Stimulated activated CD4-positive, alpha-beta T cell treated with anti-CD3 and anti-CD28 coated beads, Interleukin-12 subunit alpha, Interleukin-12 subunit beta, amount 100 ng/mL, for 4 hours (primary cell): ENCODE data around the gene VIPR2.
"Not testable (repeated sequence)": the region's sequence is repeated elsewhere in the genome, so short reads cannot be mapped to it uniquely, and the experiment has no call there.

Experiments
- DNase-seq: peaks from one replicate; pipeline ENCODE4 v3.0.0-alpha.2; 2020

VIPR2 gene

DNA sequence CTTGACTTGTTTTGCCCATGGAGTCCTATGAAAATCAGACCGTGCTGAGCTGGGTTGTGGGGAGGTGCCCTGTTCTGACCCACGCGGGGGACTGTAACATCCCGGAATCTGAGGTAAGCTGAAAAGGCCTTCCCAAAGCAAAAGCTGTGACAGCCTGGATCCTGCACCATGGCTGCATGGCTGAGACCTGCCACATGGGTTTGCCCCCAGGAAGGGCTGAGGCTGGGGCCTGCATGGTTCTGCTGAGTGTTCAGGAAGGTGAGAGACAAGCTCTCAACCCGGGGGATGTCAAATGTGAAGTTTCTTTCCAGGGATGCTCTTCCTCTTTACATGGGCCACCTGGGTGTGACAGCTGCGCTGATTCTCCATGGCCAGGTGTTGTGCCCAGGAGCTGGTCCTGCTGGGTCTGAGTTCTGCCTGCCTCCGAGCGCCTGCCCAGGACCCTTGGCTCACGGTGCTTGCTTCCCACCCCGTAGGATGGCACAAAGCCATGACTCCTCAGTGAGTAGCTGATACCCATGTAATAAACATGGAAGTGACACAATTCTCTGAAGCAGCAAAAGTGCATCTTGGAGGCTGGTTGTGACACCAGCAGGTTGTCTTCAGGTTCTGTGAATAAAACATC, 58.3 kb downstream of the VIPR2 start:
- DNase-seq = no peak

- no peak for DNase-seq
Measured at GRCh38 chr7:159084069-159084801, 60.4 kb downstream of the VIPR2 start.

DNA sequence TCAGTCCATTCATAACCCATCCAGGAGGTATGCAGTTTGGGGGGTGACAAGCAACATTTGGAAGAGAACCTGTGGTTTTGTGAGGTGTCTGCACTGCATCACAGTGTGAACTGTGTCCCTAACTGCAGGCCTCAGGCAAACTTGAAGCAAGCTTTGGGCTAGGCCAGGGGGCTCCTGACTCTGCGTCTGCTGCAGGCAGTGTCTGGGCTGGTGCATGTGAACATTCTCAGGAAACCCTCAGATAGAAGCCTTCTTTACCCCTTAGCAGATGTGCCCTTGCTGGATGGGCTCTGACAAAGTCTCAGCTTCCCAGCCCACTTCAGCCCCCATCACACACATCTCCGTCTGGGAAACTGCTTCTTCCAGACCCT, 61.0 kb downstream of the VIPR2 start:
- no peak for DNase-seq

DNA sequence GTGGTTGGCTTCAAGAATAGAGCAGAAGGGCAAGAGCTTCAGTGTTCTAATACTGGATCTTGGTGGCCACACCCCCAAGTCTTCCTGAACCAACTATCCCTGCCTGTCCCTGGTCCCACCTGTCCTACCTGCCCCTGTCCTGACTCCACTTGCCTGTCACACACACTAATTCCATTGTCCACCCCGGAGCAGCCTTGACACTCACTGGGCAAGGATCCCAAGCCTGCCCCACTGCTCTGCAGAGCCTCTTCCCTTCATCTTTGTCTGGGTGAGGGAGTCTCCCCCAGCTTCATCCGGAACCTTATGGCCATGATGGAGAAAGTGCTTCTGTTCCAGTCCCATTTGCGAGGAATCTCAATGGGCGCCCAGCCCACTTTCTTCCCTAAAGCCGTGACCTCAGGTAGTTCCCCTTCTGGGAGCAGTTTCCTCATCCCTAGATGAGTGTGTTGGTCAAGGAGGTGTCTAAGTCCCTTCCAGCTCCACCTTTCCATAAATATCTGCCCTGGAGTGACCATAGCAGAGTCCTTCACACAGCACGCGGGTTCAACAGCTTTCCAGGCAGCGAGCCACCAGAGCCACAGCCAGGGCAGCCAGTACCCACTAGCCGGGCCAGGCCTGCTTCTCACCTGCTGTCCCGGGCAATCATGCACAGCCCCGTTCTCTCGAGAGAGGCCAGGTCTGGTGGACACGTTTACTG, 61.5 kb downstream of the VIPR2 start:
- DNase-seq = no peak

DNA sequence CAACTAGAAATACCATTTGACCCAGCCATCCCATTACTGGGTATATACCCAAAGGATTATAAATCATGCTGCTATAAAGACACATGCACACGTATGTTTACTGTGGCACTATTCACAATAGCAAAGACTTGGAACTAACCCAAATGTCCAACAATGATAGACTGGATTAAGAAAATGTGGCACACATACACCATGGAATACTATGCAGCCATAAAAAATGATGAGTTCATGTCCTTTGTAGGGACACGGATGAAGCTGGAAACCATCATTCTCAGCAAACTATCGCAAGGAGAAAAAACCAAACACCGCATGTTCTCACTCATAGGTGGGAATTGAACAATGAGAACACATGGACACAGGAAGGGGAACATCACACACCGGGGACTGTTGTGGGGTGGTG, 62.6 kb downstream of the VIPR2 start:
- not testable (repeated sequence) for DNase-seq

GRCh38 chr7:159078911-159079270, 65.8 kb downstream of the VIPR2 start:
- DNase-seq = no peak

DNA sequence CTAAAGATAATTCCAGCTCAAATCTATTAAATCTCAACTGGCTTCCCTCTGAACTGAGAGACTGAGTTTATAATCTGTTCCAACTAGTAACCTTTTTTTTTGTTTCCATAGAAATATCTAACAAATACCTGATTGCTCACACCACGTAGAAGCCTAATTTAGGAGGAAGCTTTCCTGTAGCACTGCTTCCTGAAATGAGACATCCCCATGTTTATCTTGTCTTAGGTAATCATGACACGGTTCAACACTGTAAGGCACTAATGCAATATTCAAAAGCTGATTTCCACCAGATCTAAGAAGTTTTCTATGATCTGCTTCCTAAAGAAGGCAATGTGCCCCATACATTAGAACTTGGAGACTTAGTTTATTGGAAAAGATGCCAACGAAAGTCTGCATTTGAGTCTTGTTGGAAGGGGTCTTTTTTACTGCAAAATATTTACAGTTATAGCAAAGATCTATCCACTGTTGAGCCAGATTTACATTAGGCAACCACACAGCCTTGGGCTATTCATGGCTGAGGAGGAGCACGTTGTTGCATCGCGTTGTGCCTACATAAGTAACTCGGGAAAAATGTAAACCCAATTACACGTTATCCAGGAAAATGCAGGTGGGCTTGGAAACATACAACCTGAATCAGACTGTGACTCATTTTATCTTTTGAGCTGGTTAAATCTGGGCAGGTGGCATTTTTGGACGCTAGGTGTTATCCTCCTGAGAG, 66.3 kb downstream of the VIPR2 start:
- DNase-seq = no peak

DNA sequence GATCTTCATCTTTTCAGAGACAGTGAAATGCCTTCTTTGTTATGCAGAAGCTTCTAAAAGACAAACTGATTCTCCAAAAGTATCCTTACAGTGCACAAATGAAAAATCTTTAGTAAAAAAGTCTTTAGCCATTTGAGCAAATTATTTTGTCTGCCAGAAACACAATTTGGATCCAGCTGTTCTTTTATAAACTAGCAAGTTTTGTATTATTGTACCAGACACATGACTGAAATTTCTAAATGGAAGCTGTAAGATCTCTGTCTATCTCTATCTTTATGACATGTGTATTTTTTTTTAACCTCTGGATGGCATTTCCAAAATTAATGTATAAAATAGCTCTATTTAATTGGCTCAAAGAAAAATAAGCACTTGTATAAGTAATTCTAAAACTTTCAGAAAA, 68.3 kb downstream of the VIPR2 start:
- DNase-seq = no peak

DNA sequence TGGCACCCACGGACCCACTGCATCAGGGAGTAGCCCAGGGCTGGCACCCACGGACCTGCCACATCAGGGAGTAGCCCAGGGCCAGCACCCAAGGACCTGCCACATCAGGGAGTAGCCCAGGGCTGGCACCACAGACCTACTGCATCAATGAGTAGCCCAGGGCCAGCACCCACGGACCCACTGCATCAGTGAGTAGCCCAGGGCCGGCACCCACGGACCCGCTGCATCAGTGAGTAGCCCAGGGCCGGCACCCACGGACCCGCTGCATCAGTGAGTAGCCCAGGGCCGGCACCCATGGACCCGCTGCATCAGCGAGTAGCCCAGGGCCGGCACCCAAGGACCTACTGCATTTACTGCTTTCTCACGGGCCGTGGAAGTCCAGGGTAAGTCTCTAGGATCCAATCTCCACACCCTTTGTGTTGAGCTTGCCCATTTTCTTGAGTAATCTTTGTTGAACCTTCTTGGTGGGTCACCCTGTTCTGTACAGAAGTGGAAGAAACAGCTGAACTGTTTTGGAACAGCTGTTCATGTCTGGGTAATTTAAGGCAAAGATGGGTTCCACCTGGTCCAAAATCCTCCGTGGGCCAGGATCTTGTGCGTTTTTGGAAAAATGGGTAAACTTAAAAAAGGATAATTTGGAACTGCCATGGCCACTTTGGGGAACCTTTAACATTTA, 69.0 kb downstream of the VIPR2 start:
- no peak for DNase-seq

- no peak for DNase-seq
Measured at GRCh38 chr7:159071260-159071659, 73.4 kb downstream of the VIPR2 start.

- peak; percentile 7 for DNase-seq
Measured at GRCh38 chr7:159070431-159071148, 74.1 kb downstream of the VIPR2 start.

DNA sequence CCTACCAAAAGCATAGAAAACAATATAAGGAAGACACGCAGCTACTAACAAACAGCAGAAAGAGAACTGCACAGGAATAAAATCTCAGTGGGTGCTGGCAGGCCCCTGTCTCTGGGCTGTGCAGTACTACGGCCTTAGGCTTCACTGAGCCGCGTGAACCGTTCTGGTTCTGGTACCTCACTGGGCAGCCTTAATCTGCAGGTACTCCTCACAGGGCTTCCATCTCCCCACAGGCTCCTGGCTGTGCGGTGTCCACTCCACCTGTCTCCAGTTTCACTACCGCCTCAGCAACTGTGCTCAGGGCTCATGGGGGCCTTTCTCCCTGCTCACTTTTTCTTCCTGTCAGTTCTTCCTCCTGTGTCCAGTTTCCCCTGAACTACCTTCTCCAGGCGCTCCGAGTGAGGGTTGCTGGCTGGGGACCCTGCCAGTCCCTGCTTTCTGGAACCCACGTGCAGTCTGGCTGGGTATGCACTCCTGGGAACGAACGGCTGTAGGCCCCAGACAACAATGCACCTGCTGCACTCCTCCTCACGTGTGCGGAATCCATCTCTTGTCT, 75.7 kb downstream of the VIPR2 start:
- no peak for DNase-seq

DNA sequence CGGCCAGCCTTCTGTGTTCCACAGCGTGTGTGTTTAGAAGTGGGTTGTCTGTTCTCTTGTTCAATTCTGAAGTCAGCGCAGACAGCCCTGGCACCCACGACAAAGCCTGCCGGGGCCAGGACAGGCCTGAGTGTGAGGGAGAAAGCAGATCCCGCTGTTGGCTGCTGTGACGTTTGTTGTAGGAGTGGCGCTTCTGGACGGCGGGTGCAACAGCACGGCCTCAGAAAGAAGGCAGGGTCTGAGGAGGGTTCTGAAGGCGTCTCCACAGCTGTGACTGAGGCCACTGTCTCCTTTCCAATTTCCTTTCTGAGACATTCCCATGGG, 76.2 kb downstream of the VIPR2 start:
- DNase-seq = no peak

GRCh38 chr7:159067576-159068487, 76.8 kb downstream of the VIPR2 start:
- no peak for DNase-seq

- no peak for DNase-seq
Measured at GRCh38 chr7:159066816-159067575, 77.7 kb downstream of the VIPR2 start.

DNA sequence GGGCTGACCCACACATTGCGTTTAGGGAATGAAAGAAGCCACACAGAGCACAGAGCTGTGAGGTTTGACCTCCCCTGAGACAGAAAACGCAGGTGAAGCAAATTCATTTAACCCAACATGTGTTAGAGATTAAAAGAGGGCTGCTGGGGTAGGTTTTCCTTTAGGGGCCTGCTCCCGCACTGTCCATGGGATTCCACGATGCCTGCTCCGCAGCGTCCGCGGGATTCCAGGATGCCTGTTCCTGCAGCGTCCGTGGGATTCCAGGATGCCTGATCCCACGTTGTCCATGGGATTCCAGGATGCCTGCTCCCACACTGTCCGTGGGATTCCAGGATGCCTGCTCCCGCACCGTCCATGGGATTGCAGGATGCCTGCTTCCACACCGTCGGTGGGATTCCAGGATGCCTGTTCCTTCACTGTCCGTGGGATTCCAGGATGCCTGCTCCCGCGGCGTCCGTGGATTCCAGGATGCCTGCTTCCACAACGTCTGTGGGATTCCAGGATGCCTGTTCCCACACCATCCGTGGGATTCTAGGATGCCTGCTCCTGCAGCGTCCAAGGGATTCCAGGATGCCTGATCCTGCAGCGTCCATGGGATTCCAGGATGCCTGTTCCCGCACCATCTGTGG, 78.7 kb downstream of the VIPR2 start:
- DNase-seq = no peak

DNA sequence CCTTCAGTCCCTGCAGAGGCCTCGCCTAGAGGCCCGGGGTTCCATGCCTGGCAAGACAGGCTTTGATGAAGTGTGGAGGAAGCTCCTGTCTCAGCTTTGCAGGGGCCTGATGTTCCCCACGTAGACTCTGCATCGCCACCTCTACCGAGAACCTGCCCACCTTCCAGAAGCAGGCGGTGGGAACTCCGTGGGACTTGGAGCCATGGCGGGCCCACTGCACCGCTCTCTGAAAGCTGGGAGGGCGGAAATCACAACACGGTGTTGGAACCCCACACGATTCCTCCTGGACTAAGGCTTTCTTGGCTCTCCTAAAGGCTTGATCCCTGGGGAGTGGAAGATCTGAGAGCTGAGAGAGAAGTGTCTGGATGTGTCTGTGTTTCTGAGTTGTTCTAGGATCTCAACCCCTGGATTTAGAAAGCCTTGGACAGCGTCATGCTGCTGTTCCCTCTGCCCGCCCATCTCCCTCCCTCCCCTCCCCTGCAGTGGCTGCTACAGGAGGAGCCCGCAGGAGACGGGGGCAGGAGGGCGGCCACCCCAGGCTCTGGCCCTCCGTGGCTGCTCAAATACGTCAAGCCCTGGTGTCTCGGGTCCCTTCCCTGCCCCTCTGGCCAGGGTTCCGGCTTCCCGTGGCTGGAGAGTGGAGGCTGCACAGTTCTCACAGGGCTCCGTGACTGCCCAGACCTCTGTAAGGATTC, 79.7 kb downstream of the VIPR2 start:
- DNase-seq = no peak

DNA sequence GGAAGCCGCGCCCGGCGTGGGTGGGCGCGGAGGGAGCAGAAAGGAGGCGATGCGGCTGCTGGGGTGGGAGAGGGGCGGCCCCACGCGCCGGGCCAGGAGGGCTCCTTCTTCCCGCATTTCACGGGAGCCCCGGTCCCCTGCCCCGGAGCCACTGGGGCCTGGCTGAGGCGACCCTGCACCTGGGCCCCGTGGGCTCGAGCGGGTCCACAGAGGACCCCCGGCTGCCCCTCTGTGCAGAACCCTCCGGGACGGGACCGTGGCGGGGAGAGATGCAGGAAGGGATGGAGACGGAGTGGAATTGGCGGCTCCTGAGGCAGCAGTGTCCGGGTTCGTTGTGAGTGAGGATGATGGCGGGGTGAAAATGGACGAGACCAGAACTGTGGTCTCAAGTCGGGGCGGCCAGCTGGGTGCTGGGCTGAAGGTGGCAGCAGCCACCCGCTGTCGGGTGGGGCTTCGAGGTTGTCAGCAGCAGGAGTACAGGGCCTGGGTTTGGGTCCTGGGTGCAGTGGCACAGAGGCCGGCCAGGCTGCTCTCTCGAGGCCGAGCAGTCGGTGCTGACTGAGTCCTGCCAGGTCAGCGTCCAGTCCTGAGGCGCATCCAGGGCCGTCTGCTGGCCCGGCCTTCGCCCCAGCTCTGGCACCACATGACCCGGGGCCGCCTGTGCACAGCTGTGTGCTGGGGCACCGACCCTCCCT, 80.4 kb downstream of the VIPR2 start:
- DNase-seq = no peak
